SK-N-SH (cell line): ENCODE results near the gene TCAF1. TPM values are rescaled to one million over a fixed set of nuclear protein-coding genes. Genes with fewer than 3 reads are reported as not detected.

Source experiments
- CTCF ChIA-PET: fragments of 300-600, 350-600 bp; formaldehyde crosslinking; extraction: SDS; loops from one replicate; lab custom pipeline; 2021; lab: Yijun Ruan, JAX
- POLR2A ChIA-PET: fragments of 350-600 bp; sonication (Branson Sonifier 250); formaldehyde crosslinking; extraction: SDS; loops from one replicate; lab custom pipeline; 2020; ENCODE audit warnings: antibody characterized with exemption, inconsistent platforms; lab: Yijun Ruan, JAX
- DNase-seq: peaks from one replicate; pipeline ENCODE4 v3.0.0; 2012
- H2AFZ ChIP-seq: fragments of 200-600 bp; sonication (generic); 2 replicates; pipeline ENCODE4 v1.8.1; 2016; ENCODE audit warnings: antibody characterized with exemption, mild to moderate bottlenecking, low read depth
- H3F3A ChIP-seq: fragments of 200-600 bp; sonication (generic); replicated peaks from 2 replicates; pipeline ENCODE3; 2016; ENCODE audit warnings: antibody characterized with exemption, mild to moderate bottlenecking; ENCODE audit not compliant: insufficient read depth
- H3K27ac ChIP-seq, 2 experiments: fragments of 200-500 bp in 1 of 2; fragments of 200-600 bp in 1 of 2; sonication (Bioruptor generic) in 1 of 2; sonication (generic), shearing (Covaris generic) in 1 of 2; 2 replicates each; pipeline versions ENCODE4 v1.5.1 to v1.6.1; 2014 to 2016; ENCODE audit warnings: low read depth in 2 of 2, inconsistent platforms in 1 of 2, low read length in 1 of 2, mild to moderate bottlenecking in 1 of 2, mixed read lengths in 1 of 2
- H3K27me3 ChIP-seq: fragments of 200-600 bp; sonication (generic), shearing (Covaris generic); 2 replicates; pipeline ENCODE4 v1.6.1; 2016; ENCODE audit warnings: mixed run types; ENCODE audit not compliant: insufficient read depth
- H3K36me3 ChIP-seq, 2 experiments: fragments of 200-500 bp in 1 of 2; fragments of 200-600 bp in 1 of 2; sonication (Bioruptor generic) in 1 of 2; sonication (generic) in 1 of 2; replicated peaks in 1 of 2; 2 replicates each; pipeline versions ENCODE3 to v1.5.1; 2014 to 2016; ENCODE audit warnings: low read length in 1 of 2, mild to moderate bottlenecking in 1 of 2; ENCODE audit not compliant: insufficient read depth in 2 of 2, control insufficient read depth in 1 of 2
- H3K4me1 ChIP-seq, 2 experiments: fragments of 200-500 bp in 1 of 2; fragments of 200-600 bp in 1 of 2; sonication (Bioruptor generic) in 1 of 2; sonication (generic), shearing (Covaris generic) in 1 of 2; 2 replicates each; pipeline versions ENCODE4 v1.5.1 to v1.6.1; 2014 to 2016; ENCODE audit warnings: low read depth in 1 of 2, low read length in 1 of 2, mixed run types in 1 of 2; ENCODE audit not compliant: insufficient read depth in 2 of 2, control insufficient read depth in 1 of 2
- H3K4me2 ChIP-seq: fragments of 200-600 bp; sonication (generic), shearing (Covaris generic); 2 replicates; pipeline ENCODE4 v1.6.1; 2017; ENCODE audit warnings: mixed run types
- H3K4me3 ChIP-seq, 2 experiments: fragments of 200-500 bp in 1 of 2; fragments of 200-600 bp in 1 of 2; sonication (Bioruptor generic) in 1 of 2; sonication (generic), shearing (Covaris generic) in 1 of 2; 2 replicates each; pipeline versions ENCODE4 v1.5.1 to v1.8.1; 2014 to 2016; ENCODE audit warnings: low read depth in 2 of 2, inconsistent platforms in 1 of 2, low read length in 1 of 2, mild to moderate bottlenecking in 1 of 2, mixed read lengths in 1 of 2, moderate library complexity in 1 of 2
- H3K79me2 ChIP-seq: fragments of 200-600 bp; sonication (generic); 2 replicates; pipeline ENCODE4 v1.8.1; 2017; ENCODE audit warnings: mild to moderate bottlenecking; ENCODE audit not compliant: insufficient read depth
- H3K9ac ChIP-seq: fragments of 200-600 bp; sonication (generic); 2 replicates; pipeline ENCODE4 v1.6.1; 2017; ENCODE audit warnings: mixed run types
- H3K9me2 ChIP-seq: fragments of 200-600 bp; sonication (generic); 2 replicates; pipeline ENCODE4 v1.6.1; 2017; ENCODE audit warnings: mixed run types
- H3K9me3 ChIP-seq: fragments of 200-600 bp; sonication (generic); 2 replicates; pipeline ENCODE4 v1.6.1; 2017; ENCODE audit warnings: mixed run types, mild to moderate bottlenecking, moderate library complexity
- H4K20me1 ChIP-seq: fragments of 200-600 bp; sonication (generic); 2 replicates; pipeline ENCODE4 v1.6.1; 2017; ENCODE audit warnings: mild to moderate bottlenecking, mixed run types; ENCODE audit not compliant: insufficient read depth
- ELF1 ChIP-seq: IDR thresholded peaks from 2 replicates; pipeline ENCODE4 v1.4.0; 2012
- EP300 ChIP-seq, 2 experiments: IDR thresholded peaks; 2 replicates each; pipeline versions ENCODE4 v1.4.0 to v1.6.1; 2012; ENCODE audit warnings: borderline replicate concordance in 1 of 2, low read depth in 1 of 2, low read length in 1 of 2
- EZH2phosphoT487 ChIP-seq: fragments of 200-600 bp; sonication (generic); IDR thresholded peaks from 2 replicates; pipeline ENCODE4 v1.6.1; 2017; ENCODE audit warnings: low read depth, mixed run types, mild to moderate bottlenecking, antibody characterized with exemption, moderate library complexity, borderline replicate concordance
- FOXJ3 ChIP-seq: sonication (generic); formaldehyde crosslinking; IDR thresholded peaks from 2 replicates; pipeline ENCODE4 v1.5.1; 2020; ENCODE audit warnings: mild to moderate bottlenecking, missing genetic modification reagents
- JUND ChIP-seq: IDR thresholded peaks from 2 replicates; pipeline ENCODE4 v1.4.0; 2012
- MXI1 ChIP-seq: IDR thresholded peaks from 2 replicates; pipeline ENCODE4 v1.6.1; 2012; ENCODE audit warnings: mild to moderate bottlenecking, low read depth, low read length, improper control_type of control experiment
- NFIC ChIP-seq: IDR thresholded peaks from 2 replicates; pipeline ENCODE4 v1.4.0; 2012; ENCODE audit warnings: borderline replicate concordance
- RCOR1 ChIP-seq: fragments of 150-350 bp; IDR thresholded peaks from 2 replicates; pipeline ENCODE4 v1.6.1; 2017; ENCODE audit warnings: antibody characterized with exemption, low read length
- RFX5 ChIP-seq: IDR thresholded peaks from 2 replicates; pipeline ENCODE4 v1.6.1; 2012; ENCODE audit warnings: mild to moderate bottlenecking, improper control_type of control experiment, low read length
- SMC3 ChIP-seq: IDR thresholded peaks from 2 replicates; pipeline ENCODE4 v1.6.1; 2012; ENCODE audit warnings: low read depth, low read length, improper control_type of control experiment
- TCF12 ChIP-seq: IDR thresholded peaks from 2 replicates; pipeline ENCODE4 v1.4.0; 2012
- YY1 ChIP-seq: IDR thresholded peaks from 2 replicates; pipeline ENCODE4 v1.4.0; 2012; ENCODE audit warnings: low read depth, mild to moderate bottlenecking
- WGBS: methylation state at CpG from one replicate; pipeline ENCODE4 v1.1.6; 2017; ENCODE audit warnings: low lambda C conversion rate; 5-methylcytosine and 5-hydroxymethylcytosine counted together
- polyA plus RNA-seq, 3 experiments: library from polyadenylated mRNA; depleted of rRNA; stranded (reverse); fragments of >200 nt; gene quantifications; 2 replicates each; pipeline ENCODE4 v1.2.3, GENCODE V29; 2012
- TF ChIP-seq, protein P1 (sequence below): IDR thresholded peaks from 2 replicates; pipeline ENCODE4 v1.6.1; 2012; ENCODE audit warnings: mild to moderate bottlenecking, low read depth, low read length, moderate library complexity
- TF ChIP-seq, protein P2 (sequence below): IDR thresholded peaks from 2 replicates; pipeline ENCODE4 v1.4.0; 2012; ENCODE audit warnings: low read depth, borderline replicate concordance
- TF ChIP-seq, protein P3 (sequence below): IDR thresholded peaks from 2 replicates; pipeline ENCODE4; 2012
- TF ChIP-seq, protein P4 (sequence below): IDR thresholded peaks from 2 replicates; pipeline ENCODE4 v1.4.0; 2012; ENCODE audit warnings: low read depth
- TF ChIP-seq, protein P5 (sequence below): IDR thresholded peaks from 2 replicates; pipeline ENCODE4 v1.4.0; 2012; ENCODE audit warnings: low read depth, borderline replicate concordance

Gene TCAF1
- polyA plus RNA-seq, 1 of the 3 experiments (the other 2 are of a cell fraction): 59.0 TPM

DNA sequence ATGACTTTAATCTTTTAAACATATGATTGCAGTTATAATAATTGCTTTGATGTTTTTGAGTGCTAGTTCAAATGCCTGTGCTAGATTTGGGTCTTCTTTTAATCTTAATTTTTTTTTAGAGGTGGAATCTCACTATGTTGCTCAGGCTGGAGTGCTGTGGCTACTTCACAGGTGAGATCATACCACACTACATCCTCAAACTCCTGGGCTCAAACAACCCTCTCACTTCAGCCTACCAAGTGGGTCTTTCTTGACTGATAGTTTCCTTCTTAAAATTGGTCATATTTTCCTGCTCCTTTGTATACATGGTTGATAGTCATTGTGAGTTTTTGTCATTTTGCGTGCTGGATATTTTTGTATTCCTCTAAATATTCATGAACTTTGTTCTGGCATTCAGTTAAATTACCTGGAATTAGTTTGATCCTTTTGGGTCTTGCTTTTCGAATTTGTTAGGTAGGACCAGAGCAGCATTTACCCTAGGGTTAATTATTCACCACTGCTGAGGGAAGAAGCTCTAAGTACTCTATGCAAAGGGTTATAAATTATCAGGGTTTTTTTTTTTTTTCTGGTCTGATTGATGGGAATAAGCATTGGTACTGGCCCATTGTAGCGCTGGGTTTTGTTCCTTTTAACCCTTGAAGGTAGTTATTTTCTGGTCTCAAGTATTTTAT, 12.1 kb upstream of the TCAF1 start:
- no peak overlapping the region for H3K9ac ChIP-seq
- no peaks in the 10 kb centered on the region for H3K4me1 ChIP-seq
- no peak overlapping the region for H3K4me2 ChIP-seq
- peaks cover 6% of the 10 kb centered on the region; the same call in 1 of the 2 replicates for H3K27me3 ChIP-seq
- no peaks in the 10 kb centered on the region for H3K79me2 ChIP-seq
- no peak for DNase-seq
- no peaks in the 10 kb centered on the region for H3K9me3 ChIP-seq
- no peak overlapping the region for H3K27ac ChIP-seq
- no peaks in the 10 kb centered on the region for H4K20me1 ChIP-seq
- H3F3A ChIP-seq: no peaks in the 10 kb centered on the region
- no peak overlapping the region for H2AFZ ChIP-seq
- H3K9me2 ChIP-seq: no peaks in the 10 kb centered on the region
- TF ChIP-seq, protein P1, sequence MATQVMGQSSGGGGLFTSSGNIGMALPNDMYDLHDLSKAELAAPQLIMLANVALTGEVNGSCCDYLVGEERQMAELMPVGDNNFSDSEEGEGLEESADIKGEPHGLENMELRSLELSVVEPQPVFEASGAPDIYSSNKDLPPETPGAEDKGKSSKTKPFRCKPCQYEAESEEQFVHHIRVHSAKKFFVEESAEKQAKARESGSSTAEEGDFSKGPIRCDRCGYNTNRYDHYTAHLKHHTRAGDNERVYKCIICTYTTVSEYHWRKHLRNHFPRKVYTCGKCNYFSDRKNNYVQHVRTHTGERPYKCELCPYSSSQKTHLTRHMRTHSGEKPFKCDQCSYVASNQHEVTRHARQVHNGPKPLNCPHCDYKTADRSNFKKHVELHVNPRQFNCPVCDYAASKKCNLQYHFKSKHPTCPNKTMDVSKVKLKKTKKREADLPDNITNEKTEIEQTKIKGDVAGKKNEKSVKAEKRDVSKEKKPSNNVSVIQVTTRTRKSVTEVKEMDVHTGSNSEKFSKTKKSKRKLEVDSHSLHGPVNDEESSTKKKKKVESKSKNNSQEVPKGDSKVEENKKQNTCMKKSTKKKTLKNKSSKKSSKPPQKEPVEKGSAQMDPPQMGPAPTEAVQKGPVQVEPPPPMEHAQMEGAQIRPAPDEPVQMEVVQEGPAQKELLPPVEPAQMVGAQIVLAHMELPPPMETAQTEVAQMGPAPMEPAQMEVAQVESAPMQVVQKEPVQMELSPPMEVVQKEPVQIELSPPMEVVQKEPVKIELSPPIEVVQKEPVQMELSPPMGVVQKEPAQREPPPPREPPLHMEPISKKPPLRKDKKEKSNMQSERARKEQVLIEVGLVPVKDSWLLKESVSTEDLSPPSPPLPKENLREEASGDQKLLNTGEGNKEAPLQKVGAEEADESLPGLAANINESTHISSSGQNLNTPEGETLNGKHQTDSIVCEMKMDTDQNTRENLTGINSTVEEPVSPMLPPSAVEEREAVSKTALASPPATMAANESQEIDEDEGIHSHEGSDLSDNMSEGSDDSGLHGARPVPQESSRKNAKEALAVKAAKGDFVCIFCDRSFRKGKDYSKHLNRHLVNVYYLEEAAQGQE: no peak
- TF ChIP-seq TCF12 (no peak), ELF1 (no peak), NFIC (no peak), EZH2phosphoT487 (no peak), SMC3 (no peak), RFX5 (no peak), JUND (no peak), YY1 (no peak), RCOR1 (no peak), FOXJ3 (CRISPR knock-in tag) (no peak), MXI1 (no peak), EP300 (IDR thresholded peaks at IDR 0.05; ENCODE audit: borderline replicate concordance in 1 of 2, low read depth in 1 of 2, low read length in 1 of 2) (no peak)
- TF ChIP-seq, protein P2, sequence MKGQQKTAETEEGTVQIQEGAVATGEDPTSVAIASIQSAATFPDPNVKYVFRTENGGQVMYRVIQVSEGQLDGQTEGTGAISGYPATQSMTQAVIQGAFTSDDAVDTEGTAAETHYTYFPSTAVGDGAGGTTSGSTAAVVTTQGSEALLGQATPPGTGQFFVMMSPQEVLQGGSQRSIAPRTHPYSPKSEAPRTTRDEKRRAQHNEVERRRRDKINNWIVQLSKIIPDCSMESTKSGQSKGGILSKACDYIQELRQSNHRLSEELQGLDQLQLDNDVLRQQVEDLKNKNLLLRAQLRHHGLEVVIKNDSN: no peak
- TF ChIP-seq, protein P3, sequence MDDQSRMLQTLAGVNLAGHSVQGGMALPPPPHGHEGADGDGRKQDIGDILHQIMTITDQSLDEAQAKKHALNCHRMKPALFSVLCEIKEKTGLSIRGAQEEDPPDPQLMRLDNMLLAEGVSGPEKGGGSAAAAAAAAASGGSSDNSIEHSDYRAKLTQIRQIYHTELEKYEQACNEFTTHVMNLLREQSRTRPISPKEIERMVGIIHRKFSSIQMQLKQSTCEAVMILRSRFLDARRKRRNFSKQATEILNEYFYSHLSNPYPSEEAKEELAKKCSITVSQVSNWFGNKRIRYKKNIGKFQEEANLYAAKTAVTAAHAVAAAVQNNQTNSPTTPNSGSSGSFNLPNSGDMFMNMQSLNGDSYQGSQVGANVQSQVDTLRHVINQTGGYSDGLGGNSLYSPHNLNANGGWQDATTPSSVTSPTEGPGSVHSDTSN: no peak
- TF ChIP-seq, protein P4, sequence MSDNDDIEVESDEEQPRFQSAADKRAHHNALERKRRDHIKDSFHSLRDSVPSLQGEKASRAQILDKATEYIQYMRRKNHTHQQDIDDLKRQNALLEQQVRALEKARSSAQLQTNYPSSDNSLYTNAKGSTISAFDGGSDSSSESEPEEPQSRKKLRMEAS: no peak
- TF ChIP-seq, protein P5, sequence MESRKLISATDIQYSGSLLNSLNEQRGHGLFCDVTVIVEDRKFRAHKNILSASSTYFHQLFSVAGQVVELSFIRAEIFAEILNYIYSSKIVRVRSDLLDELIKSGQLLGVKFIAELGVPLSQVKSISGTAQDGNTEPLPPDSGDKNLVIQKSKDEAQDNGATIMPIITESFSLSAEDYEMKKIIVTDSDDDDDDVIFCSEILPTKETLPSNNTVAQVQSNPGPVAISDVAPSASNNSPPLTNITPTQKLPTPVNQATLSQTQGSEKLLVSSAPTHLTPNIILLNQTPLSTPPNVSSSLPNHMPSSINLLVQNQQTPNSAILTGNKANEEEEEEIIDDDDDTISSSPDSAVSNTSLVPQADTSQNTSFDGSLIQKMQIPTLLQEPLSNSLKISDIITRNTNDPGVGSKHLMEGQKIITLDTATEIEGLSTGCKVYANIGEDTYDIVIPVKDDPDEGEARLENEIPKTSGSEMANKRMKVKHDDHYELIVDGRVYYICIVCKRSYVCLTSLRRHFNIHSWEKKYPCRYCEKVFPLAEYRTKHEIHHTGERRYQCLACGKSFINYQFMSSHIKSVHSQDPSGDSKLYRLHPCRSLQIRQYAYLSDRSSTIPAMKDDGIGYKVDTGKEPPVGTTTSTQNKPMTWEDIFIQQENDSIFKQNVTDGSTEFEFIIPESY: no peak
- WGBS: 51% methylated on average over 3 of the region's 3 CpGs
- ChIA-PET POLR2A (no interaction called here), CTCF (interaction anchor here (0.8 to 2.4 kb wide), 2 partner anchors 14 to 20 kb away, joined by 3 to 10 read pairs; no protein-coding TSS in a partner anchor)
- H3K4me3 ChIP-seq: no peak overlapping the region
- H3K36me3 ChIP-seq: no peaks in the 10 kb centered on the region
